GM12873 (cell line): ENCODE measurements around the gene C1orf56.

Experiments
- TF ChIP-seq, protein P1 (sequence below): IDR thresholded peaks from 2 replicates; pipeline ENCODE4 v1.5.1; 2012; ENCODE audit warnings: low read depth, mild to moderate bottlenecking, moderate library complexity, low read length, control low read depth; ENCODE audit not compliant: insufficient read depth; ENCODE audit errors: missing control alignments

C1orf56 gene

DNA sequence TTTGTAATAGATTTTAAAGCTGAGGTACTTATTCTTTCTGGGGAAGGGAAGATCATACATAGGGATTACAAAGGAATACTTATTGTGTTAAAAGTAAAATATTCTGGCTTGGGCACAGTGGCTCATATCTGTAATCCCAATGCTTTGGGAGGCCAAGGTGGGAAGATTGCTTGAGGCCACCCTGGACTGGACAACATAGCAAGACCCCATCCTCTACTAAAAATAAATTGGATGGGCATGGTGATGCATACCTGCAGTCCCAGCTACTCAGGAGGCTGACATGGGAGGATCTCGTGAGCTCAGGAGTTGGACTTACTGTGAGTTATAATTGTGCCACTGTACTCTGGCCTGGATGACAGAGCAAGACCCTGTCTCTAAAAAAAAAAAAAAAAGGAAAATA, 50.6 kb downstream of the C1orf56 start:
- TF ChIP-seq, protein P1, sequence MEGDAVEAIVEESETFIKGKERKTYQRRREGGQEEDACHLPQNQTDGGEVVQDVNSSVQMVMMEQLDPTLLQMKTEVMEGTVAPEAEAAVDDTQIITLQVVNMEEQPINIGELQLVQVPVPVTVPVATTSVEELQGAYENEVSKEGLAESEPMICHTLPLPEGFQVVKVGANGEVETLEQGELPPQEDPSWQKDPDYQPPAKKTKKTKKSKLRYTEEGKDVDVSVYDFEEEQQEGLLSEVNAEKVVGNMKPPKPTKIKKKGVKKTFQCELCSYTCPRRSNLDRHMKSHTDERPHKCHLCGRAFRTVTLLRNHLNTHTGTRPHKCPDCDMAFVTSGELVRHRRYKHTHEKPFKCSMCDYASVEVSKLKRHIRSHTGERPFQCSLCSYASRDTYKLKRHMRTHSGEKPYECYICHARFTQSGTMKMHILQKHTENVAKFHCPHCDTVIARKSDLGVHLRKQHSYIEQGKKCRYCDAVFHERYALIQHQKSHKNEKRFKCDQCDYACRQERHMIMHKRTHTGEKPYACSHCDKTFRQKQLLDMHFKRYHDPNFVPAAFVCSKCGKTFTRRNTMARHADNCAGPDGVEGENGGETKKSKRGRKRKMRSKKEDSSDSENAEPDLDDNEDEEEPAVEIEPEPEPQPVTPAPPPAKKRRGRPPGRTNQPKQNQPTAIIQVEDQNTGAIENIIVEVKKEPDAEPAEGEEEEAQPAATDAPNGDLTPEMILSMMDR, result no peak
